Upper lobe of right lung (tissue), 1 donor: ENCODE data around the gene ARNT2. TPM values are rescaled to one million over a fixed set of nuclear protein-coding genes. Genes with fewer than 3 reads are reported as not detected.

Experiments used
- ATAC-seq: fragments of 200-7000 bp; cut with Tn5 transposase; one replicate; pipeline ENCODE4 v1.9.1; 2020; ENCODE audit warnings: mild to moderate bottlenecking, moderate library complexity
- DNase-seq: peaks from one replicate; pipeline ENCODE4 v3.0.0-alpha.2; 2020
- H3K27ac ChIP-seq: fragments of 200-600 bp; one replicate; pipeline ENCODE4 v1.8.0; 2022
- H3K27me3 ChIP-seq: fragments of 200-600 bp; one replicate; pipeline ENCODE4 v1.8.0; 2022; ENCODE audit warnings: mild to moderate bottlenecking
- H3K36me3 ChIP-seq: fragments of 200-600 bp; one replicate; pipeline ENCODE4 v1.8.0; 2022
- H3K4me1 ChIP-seq: fragments of 200-600 bp; one replicate; pipeline ENCODE4 v1.8.0; 2022
- H3K4me3 ChIP-seq: fragments of 200-600 bp; one replicate; pipeline ENCODE4 v1.8.0; 2022; ENCODE audit warnings: mild to moderate bottlenecking
- H3K9me3 ChIP-seq: fragments of 200-600 bp; one replicate; pipeline ENCODE4 v1.8.0; 2022
- intact Hi-C: fragments of 100-400 bp; cut with DNase I; formaldehyde crosslinking; loops from one replicate; pipeline ENCODE4 v1.11.0; 2022
- total RNA-seq: library from RNA; stranded (reverse); fragmentation: NEBNext Ultra II Directional; extraction: Animal tissue kit (Norgen Biotek cat#: 25700); gene quantifications from one replicate; pipeline ENCODE4 v1.2.1, GENCODE V29; 2021
- TF ChIP-seq, protein P1 (sequence below): fragments of 200-600 bp; IDR thresholded peaks from one replicate; pipeline ENCODE4 v1.8.0; 2022; ENCODE audit warnings: antibody characterized with exemption
- donor health status: DM: no; HTN: yes; CAD: no; lungs with severe emphysema.

Gene ARNT2
- total RNA-seq, 1 donor from 2014 or later = 12.9 TPM

DNA sequence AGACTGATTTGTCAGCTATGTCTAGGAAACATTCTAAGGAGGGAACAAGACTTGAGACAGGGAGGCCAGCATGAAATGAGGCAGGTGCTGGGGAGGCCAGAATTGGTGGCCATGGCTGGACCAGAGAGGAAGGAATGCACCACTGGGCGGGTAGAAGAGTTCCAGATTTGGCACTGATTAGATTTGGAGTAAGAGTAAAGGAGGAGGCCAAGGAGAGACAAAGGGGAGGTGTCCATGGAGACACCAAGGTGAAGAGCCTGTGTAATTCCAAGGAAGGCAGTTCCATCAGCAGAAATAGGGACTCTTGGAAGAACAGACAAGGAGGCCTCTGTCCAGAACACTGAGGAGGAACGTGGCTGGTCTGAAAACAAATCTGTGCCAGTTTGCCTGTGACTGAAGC is 1.8 kb downstream of the ARNT2 start:
- no peaks in the 10 kb centered on the region for H3K9me3 ChIP-seq
- no peaks in the 10 kb centered on the region for H3K36me3 ChIP-seq
- TF ChIP-seq, protein P1, sequence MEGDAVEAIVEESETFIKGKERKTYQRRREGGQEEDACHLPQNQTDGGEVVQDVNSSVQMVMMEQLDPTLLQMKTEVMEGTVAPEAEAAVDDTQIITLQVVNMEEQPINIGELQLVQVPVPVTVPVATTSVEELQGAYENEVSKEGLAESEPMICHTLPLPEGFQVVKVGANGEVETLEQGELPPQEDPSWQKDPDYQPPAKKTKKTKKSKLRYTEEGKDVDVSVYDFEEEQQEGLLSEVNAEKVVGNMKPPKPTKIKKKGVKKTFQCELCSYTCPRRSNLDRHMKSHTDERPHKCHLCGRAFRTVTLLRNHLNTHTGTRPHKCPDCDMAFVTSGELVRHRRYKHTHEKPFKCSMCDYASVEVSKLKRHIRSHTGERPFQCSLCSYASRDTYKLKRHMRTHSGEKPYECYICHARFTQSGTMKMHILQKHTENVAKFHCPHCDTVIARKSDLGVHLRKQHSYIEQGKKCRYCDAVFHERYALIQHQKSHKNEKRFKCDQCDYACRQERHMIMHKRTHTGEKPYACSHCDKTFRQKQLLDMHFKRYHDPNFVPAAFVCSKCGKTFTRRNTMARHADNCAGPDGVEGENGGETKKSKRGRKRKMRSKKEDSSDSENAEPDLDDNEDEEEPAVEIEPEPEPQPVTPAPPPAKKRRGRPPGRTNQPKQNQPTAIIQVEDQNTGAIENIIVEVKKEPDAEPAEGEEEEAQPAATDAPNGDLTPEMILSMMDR = no peak
- no peaks in the 10 kb centered on the region for H3K4me1 ChIP-seq
- DNase-seq (no peak), ATAC-seq (no peak)
- no peak overlapping the region for H3K4me3 ChIP-seq
- H3K27me3 ChIP-seq = peaks cover 8% of the 10 kb centered on the region
- intact Hi-C loops = no loop called here
- no peak overlapping the region for H3K27ac ChIP-seq

DNA sequence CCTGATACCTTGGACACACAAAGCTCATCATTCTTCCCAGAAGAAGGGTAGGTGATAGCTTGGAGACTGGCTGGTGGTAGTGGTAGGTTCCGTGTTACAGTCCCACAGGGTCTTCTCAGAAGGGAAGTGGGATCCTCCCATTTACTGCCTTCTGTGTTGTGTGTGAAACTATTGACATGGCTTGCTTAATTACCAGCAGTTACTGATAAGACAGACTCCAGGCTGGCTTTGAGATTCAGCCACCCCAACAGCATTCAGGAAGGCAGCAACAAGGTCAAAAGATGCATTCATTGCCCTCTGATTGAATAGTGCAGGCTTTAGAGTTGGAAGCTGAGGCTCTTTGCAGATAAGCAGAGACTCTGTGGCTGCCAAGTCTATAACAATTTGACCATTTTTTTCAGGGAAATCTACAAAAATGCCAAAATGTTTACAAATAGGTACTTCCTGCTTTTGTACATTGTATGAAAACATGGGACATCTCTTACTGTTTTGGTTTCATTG is 7.7 kb downstream of the ARNT2 start:
- intact Hi-C loops = no loop called here
- Histone ChIP-seq H3K9me3 (no peaks in the 10 kb centered on the region), H3K4me3 (no peak overlapping the region), H3K36me3 (no peaks in the 10 kb centered on the region), H3K27me3 (no peaks in the 10 kb centered on the region), H3K27ac (no peak overlapping the region), H3K4me1 (no peaks in the 10 kb centered on the region)
- DNase-seq = no peak
- TF ChIP-seq, protein P1 = no peak
- ATAC-seq = no peak

DNA sequence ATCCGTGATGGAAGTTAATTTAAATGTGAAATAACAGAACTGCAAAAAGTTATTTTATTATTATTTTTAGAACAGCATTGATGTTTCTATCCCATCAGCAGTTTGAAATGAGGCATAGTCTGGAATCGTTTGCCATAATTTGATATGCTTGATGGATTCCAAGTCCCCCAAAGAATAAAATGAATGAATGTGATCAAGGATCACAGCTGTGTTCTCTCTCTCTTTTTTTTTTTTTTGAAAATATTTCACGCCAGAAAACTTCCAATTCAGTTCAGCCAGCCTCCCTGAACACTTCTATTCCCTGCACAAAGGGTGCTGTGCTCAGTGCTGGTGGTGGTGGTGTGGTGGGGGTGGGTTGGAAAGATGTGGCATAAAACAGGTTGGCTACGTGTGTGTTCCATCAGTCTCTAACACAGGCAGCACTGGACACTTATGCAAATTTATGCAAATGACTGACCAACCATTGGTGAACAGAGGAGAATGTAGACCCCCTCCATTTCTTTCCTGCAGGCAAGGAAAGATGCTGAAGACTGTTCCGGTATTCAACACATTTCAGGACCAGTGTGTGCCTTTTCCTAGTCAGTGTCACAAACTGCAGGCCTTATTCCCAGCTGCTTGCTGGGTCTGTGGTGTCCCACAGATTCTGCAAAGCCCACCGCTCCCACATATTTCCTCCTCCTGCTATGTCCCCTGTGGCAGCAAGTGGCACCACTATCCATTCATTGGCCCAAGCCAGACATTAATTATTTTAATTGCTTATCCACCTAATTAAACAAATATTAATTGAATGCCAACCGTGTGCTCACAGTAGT is 10.6 kb downstream of the ARNT2 start:
- TF ChIP-seq, protein P1 = no peak
- Histone ChIP-seq H3K9me3 (no peaks in the 10 kb centered on the region), H3K36me3 (no peaks in the 10 kb centered on the region), H3K27ac (no peak overlapping the region), H3K4me1 (peaks cover 8% of the 10 kb centered on the region), H3K27me3 (no peaks in the 10 kb centered on the region), H3K4me3 (no peak overlapping the region)
- DNase-seq (no peak), ATAC-seq (no peak)
- intact Hi-C loops = no loop called here

DNA sequence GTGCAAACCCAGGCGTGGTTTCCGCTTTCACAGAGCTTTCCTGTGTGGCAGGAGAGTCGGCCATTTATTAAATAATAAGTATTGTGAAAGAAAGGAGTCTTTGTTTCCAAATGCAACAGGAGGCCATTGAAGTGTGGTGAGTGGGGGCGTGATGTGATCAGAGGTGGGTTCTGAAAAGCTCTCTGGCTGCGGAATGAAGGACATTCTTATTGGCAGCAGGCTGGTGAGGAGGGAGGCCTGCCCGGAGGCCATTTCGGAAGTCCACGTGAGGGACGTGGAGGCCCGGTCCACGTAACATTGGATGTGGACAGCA is 11.1 kb downstream of the ARNT2 start:
- TF ChIP-seq, protein P1 = no peak
- H3K36me3 ChIP-seq = no peaks in the 10 kb centered on the region
- no peak for ATAC-seq
- DNase-seq = no peak
- no peak overlapping the region for H3K4me3 ChIP-seq
- no peaks in the 10 kb centered on the region for H3K9me3 ChIP-seq
- no peak overlapping the region for H3K27ac ChIP-seq
- no peaks in the 10 kb centered on the region for H3K27me3 ChIP-seq
- H3K4me1 ChIP-seq = peaks cover 10% of the 10 kb centered on the region
- intact Hi-C loops = no loop called here

DNA sequence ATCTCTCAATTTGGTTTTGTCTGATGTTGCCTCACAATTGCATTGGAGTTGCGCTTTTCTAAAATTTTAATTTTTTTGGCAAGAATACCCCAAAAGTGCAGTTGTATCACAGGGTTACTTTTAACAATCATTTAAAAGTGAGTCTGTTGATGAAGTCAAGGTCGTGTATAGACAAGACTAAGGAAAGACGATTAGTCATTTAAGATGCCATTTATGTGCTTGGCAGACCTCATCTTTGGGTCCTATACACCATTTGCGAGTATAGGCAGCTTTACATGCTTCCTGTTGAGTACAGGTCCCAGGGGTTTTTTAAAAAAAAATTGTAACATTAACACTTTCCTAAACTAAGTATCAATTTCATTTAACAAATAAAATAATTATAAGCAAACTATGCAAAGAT is 12.5 kb downstream of the ARNT2 start:
- no peaks in the 10 kb centered on the region for H3K9me3 ChIP-seq
- H3K36me3 ChIP-seq = no peaks in the 10 kb centered on the region
- ATAC-seq (no peak), DNase-seq (no peak)
- no peaks in the 10 kb centered on the region for H3K27me3 ChIP-seq
- H3K4me3 ChIP-seq = no peak overlapping the region
- TF ChIP-seq, protein P1 = no peak
- intact Hi-C loops = no loop called here
- peaks cover 10% of the 10 kb centered on the region for H3K4me1 ChIP-seq
- no peak overlapping the region for H3K27ac ChIP-seq
